GM20000 (cell line): ENCODE data around the gene TMEM52.

Experiments
- DNase-seq: peaks from one replicate; pipeline ENCODE4 v3.0.0; 2012; ENCODE audit warnings: low spot score
- TF ChIP-seq, protein P1 (sequence below): IDR thresholded peaks from 2 replicates; pipeline ENCODE4 v1.5.1; 2012; ENCODE audit warnings: mild to moderate bottlenecking, control low read depth; ENCODE audit errors: extremely low read depth, missing control alignments

The TMEM52 gene

DNA sequence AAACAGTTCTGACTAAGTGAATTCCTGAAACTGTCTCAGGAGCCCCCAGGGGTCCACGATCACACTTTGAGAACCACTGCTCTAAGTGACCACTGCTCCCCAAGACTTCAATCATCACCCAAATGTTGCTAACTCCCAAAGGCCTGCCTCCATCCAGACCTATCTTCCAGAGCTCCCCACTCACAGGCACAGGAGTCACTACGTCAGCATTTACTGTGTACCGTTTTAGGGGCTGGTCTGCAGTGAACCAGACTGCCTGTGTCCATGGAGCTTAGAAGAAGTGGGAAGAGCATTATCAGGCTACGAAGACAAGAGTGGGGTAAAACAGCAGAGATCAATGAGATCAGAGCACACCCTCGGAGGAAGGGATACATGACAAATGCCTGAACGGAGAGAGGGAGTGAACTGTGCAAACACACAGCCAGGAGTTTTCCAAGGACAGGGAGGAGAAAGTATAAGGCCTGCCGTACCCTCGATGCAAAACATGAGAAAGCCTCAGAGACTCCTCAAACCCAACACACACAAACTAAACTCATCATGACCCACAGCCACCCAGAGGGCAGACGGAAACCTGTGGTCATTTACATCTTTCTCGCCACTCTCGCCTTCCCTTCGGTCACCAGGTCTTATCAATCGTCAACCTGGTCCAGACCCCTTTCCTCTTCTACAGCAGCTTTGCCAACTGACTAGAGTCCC lies 38.3 kb downstream of the TMEM52 start:
- TF ChIP-seq, protein P1, sequence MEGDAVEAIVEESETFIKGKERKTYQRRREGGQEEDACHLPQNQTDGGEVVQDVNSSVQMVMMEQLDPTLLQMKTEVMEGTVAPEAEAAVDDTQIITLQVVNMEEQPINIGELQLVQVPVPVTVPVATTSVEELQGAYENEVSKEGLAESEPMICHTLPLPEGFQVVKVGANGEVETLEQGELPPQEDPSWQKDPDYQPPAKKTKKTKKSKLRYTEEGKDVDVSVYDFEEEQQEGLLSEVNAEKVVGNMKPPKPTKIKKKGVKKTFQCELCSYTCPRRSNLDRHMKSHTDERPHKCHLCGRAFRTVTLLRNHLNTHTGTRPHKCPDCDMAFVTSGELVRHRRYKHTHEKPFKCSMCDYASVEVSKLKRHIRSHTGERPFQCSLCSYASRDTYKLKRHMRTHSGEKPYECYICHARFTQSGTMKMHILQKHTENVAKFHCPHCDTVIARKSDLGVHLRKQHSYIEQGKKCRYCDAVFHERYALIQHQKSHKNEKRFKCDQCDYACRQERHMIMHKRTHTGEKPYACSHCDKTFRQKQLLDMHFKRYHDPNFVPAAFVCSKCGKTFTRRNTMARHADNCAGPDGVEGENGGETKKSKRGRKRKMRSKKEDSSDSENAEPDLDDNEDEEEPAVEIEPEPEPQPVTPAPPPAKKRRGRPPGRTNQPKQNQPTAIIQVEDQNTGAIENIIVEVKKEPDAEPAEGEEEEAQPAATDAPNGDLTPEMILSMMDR = no peak
- no peak for DNase-seq

DNA sequence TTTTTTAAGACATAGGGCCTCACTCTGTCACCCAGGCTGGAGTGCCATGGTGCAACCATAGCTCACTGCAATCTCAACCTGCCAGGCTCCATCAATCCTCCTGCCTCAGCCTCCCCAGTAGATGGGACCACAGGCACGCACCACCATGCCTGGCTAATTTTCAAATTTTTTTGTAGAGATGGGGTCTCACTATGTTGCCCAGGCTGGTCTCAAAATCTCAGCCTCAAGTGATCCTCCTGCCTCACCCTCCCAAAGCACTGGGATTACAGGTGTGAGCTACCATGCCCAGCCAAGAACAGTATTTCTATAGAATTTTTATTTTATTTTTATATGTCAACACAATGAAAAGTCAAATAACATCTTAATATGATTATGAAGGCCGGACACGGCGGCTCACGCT lies 39.1 kb downstream of the TMEM52 start:
- DNase-seq = no peak
- TF ChIP-seq, protein P1 = no peak

DNA sequence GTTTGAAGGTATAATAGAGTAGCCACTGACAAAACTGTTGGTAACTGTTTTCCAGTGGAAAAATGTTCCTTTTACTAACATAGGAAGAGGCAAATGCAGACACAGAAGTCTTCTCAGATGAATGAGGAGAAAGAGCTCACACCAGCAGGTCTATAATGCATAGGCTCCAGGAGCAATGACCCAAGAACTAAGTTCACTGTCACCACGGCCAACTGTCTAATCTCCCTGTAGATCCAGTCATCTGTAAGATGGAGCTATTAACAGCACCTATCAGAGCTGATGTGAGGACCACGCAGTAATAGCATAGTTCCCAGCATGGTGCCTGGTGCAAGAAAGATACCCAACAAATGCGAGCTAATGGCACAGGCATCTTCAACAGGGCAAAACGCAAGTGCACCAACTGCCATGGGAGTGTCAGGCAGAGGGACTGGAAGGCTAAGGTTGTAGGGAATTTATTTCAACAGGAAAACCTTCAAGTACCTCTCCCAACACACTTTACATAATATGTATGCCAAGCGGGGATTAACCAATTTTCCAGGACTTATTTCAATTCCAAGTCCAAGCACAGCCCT lies 41.1 kb downstream of the TMEM52 start:
- no peak for DNase-seq
- TF ChIP-seq, protein P1 = no peak

DNA sequence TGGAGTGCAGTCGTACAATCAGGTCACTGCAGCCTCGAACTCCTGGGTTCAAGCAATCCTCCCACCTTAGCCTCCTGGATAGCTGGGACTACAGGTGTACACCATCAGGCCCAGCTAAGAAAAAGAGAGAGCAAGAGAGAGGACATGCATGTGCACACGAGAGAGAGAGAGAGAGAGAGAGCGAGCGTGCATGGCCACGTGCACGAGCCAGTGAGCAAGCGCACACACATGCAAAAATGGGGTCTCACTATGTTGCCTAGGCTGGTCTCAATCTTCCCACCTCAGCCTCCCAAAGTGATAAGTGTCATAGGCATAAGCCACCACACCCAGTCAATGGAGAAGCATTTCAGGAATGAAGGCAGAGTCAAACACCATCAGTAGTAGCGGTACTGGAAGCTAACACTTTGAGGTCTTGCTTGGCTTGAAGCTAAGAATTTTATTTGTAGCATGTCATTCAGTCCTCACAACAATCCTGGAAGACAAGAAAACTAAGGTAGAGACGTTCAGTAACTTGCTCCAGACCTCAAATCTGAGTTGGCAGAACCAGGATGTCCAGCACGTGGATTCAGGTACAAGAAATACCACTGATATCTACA lies 42.6 kb downstream of the TMEM52 start:
- no peak for DNase-seq
- TF ChIP-seq, protein P1 = no peak

DNA sequence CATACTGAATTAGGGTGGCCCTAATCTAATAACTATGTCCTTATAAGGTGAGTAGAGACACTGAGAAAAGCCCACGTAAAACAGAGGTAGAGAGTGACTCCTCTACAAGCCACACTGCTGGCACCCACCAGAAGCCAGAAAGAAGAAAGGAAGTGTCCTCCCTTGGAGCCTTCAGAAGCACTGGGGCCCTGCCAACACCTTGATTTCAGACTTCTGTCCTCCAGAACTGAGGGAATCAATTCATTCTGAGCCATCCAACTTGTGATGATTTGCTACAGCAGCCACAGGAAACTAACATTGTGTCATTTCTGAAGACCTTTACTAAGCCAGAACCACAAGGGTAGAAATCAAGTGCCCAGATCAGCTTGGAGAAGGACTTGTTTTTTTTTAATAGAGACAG lies 43.1 kb downstream of the TMEM52 start:
- DNase-seq = no peak
- TF ChIP-seq, protein P1 = no peak

DNA sequence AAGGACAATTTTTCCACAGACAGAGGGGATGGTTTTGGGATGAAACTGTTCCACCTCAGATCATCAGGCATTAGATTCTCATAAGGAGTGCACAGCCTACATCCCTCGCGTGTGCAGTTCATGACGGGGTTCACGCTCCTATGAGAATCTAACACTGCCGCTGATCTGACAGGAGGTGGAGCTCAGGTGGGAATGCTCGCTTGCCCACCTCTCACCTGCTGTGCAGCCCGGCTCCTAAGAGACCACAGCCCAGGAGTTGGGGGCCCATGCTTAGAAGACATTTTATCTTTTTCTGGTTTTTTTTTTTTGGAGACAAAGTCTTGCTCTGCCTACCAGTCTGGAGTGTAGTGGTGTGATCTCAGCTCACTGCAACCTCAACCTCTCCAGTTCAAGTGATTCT lies 44.2 kb downstream of the TMEM52 start:
- DNase-seq = no peak

DNA sequence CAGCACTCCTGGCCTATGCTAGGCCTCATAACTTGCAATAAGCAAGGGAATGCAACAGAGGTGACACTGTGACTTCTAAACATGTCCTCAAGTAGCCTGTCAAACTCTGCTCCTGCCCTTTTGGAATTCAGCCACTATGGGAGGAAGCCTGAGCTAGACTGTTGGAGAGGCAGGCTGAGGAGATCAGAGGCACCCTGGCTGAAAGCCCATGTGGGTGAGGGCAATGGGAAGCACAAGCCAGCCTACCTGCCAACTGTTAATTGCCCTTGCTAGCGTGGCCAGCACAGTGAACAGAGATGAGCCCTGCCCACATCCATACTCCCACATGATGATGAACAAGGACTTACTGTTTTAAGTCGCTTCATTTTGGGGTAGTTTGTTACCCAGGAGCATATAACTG lies 45.9 kb downstream of the TMEM52 start:
- no peak for DNase-seq
- TF ChIP-seq, protein P1 = no peak

More for the DNA sequence above, 44.2 kb downstream of the TMEM52 start:
- TF ChIP-seq, protein P1 = no peak
